HG02884 (cell line): ENCODE data around the gene EEF1A2.

ENCODE experiments used
- ATAC-seq: cut with Tn5 transposase; IDR thresholded peaks from one replicate; pipeline ENCODE4 v1.9.1; 2021; ENCODE audit warnings: mild to moderate bottlenecking, moderate library complexity; ENCODE audit not compliant: unreplicated experiment

Gene EEF1A2

DNA sequence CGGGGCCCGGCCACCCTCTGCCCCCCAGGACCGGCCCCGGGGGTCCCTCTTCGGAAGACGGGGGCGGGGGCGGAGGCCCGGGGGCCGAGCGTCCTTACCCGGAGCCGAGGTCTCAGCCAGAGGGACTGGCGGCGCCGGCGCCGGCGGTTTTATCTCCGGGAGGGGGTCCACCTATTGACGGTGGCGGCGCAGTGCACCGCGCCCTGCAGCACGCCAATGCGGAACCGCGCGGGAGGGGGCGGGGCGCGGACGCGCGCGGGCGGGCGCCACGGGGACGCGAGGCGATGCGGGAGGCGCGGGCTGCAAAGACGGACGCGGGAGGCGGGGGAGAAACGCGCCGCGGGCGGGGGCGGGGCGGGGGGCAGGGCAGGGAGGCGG is at the start of gene EEF1A2:
EEF1A2 (minus strand) TSS at position 124 of the 378 bp plus-strand sequence. CDS start 1,320 bp downstream, outside the sequence.
- no peak for ATAC-seq

DNA sequence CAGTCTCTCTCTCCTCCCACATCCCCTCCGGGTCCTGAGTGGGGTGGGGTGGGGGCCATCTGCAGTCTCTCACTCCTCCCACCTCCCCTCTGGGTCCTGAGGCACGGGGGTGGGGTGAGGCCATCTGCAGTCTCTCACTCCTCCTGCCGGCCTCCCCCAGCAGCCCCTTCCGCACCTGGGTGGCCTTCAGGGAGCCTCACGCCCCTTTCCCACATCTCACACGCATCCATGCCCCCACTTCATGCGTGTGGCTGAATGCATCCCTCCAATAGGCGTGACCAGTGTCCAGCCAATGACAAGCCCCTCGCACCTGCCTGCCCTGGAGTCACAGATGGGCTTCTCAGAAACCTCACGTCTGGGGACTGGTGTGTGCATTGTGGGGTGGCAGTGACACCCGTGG is 49.7 kb upstream of the EEF1A2 start:
- no peak for ATAC-seq

DNA sequence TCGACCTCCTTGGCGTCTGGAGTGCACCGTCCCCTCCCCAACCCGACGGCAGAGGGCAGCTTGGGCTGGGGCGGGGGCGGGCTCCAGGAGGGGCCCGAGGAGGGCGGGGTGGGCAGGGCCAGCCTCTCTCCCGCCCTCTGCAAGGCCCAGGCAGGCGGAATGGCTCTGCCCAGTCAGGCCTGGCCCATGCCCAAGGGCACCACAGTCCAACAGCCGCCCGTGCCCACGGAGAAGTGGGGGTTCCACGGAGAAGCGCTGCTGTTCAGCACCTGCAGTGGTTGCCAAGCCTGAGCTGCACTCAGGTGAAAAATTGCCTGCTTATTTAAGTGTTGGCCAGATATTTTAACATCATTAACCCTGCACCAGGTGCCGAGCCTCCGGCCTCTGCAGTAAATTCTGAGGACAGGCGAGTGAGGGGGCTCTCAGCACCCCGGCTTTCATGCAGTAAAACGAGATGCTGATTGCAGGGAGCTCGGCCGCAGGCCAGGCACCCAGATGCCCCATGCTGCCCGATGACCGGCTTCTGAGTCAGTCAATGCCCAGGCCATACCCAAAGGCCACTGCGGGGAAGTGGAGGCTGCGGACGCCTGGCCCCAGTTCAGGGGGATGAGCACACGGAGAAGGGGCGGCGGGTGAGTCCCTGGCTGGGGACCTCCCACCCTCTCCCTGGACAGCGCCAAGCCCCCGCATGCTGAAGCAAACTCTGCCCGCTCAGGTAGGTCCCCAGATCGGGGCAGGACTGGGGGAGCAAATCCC is 49.0 kb upstream of the EEF1A2 start, which contains the start of gene SRMS:
SRMS (minus strand) TSS at position 25 of the 756 bp plus-strand sequence. CDS start 286 bp downstream, outside the sequence.
- ATAC-seq = no peak

DNA sequence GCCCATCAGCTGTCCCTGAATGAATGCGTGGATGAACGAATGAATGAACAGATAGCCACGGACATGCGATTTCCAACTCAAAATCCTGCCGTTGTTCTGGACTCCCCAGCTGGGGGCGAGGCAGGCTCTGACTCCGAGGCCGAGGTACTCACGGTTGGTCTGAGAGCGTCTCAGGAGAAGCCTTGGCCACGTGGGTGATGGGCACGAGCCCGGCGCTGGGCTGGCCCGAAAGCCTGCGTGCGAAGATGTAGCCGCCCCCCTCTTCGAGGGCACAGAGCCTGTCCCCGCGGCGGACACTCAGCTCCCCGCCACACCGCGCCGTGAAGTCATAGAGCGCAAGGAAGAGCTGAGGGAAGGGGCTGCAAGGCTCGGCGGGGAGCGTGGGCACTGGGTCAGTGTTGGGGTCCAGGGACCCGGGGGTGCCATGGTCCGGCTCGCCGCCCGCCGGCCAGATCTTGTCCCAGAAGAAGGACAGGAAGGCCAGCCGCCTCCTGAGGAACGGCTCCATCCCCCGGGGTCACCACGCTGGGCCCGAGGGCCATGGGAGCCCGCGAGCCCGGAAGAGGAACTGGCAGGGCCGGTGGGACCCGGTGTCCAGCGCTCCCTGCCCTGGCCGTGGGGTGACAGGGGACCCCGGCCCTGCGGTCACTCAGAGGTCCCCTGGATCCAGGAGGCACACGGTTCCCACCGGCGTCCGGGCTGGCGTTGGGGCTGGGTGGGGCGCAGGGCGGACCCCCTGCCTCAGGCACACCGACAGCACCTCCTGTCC is 48.3 kb upstream of the EEF1A2 start:
- ATAC-seq = no peak

DNA sequence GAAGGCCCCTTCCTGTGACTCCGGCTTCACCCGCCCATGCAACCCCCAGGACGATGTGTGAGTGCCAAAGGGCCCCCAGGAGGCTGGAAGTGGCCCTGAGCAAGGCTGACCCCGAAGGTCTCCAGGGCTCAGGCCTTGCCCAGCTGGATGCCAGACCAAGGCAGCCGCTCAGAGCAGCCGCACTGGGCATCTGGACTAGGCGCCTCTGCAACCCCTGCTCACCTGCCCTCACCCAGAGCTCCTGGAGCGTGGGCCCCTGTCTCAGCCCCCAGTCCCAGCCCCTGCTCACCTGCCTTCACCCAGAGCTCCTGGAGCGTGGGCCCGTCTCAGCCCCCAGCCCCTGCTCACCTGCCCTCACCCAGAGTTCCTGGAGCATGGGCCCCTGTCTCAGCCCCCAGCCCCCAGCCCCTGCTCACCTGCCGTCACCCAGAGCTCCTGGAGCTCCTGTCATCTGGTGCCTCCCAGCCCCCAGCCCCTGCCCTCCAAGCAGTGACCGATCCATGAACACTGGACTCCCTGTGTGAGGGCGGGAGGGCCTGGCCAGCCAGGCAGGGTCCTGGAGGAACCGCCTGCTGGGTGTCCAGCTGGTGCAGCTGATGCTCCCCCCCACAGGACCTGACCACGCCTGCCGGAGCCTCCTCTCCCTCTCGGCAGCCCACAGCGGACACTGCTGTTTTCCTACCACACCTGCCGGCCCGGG is 47.5 kb upstream of the EEF1A2 start:
- ATAC-seq = no peak

DNA sequence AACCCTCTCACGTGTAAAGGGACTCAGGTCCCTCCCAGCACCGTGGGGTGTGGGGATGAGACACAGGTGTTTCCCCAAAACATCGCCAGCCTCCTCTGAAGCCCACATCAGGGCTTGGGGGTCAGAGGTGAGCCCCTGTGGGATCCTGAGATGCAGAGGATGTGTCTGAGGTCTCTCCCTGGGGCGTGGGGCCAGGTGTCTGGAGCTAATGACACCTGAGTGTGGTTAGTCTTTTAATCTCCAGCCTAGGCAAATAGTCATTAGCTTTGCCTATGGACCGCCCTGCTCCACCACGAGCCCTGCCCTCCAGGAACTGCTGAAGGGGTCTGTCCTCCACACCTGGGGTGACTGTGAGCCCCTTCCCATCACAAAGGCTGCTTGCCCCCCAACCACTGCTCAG is 46.9 kb upstream of the EEF1A2 start:
- no peak for ATAC-seq

DNA sequence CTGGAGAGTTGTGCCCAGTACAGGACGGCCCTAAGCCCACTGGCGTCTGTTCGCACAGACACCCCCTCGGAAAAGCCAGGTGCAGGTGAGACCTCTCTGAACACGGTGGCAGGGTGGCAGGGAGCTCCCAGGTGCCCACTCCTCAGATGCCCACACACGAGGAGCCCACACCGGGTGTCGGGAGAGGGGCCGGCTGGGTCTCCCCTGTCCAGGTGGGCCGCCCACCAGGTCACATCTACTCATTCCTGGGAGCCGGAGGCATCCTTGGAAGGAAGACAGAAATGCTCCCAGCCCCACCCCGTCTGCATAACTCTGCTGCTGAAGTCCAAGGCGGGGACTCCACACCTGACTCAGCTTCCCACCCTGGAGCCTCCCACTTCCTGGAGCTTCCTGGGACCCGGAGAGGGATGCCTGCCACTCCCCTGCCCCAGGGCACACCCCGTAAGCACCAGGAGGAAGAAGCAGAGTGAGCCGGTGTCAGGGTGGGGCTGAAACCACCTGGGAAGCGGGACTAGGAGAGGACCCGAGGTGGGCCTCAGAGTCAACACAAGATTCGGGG is 46.2 kb upstream of the EEF1A2 start:
- no peak for ATAC-seq

DNA sequence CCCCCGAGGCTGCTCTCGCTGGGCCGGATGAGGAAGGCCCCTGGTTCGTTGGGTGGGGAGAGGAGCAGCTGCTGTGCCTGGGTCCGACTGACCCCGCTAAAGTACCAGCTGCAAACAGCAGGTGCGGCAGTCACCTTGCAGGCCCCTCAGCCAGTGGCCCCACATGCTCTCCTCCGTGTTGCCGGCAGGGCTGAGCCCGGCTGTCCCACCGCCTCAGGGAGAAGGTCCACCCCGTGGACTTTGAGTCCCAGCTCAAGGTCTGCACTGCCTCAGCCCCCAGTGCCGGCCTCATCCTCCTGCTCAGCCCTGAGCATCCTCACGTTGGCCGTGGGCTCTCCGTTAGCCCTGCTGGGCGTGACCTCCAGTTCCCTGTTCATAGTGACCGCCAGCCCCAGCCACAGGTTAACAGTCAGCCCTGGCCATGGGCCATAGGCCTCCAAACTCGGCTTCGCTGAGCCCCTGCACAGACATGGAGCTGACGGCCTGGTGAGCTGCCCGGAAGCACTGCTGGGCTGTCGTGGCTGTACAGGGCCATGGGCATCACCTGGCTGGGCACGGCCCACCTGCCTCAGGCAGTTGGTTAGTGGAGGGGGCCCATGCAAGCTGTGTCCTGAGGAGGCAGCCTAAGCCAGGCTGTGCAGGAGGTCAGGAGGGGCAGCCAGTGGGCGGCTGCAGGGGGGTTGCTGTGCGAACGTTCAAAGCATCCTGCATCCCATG is 45.5 kb upstream of the EEF1A2 start:
- ATAC-seq = no peak

DNA sequence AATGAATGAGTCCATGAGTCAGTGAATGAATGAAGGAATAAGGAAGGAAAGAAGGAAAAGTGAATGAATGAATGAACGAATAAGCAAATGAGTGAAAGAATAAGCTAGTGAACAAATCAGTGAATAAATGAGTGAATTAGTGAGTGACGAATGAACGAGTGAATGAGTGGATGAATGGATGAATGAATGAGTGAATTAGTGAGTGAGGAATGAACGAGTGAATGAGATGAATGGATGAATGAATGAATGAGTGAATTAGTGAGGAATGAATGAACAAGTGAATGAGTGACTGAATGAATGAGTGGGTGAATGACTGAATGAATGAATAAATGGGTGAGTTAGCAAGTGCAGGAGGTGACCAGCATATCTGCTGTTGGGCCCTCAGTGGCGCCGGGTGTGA is 44.9 kb upstream of the EEF1A2 start:
- ATAC-seq = no peak

DNA sequence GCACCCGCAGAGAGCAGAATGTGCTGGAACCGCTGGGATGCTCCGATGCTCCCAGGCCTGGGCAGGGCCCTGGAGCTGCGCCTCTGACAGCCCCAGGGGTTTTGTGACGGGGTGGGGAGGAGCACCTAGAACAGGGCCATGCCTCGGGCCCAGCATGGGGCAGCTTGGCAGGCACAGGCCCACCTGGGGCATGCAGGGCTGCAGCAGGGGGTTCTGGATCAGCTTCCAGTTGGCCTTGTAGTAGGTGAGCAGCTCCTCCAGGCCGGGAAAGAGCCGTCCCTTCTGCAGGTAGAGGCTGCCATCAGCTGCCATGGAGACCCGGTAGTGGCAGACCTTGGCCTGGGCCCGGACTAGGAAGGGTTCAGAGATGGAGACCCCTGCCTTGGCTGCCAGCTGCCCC is 44.2 kb upstream of the EEF1A2 start:
- no peak for ATAC-seq

DNA sequence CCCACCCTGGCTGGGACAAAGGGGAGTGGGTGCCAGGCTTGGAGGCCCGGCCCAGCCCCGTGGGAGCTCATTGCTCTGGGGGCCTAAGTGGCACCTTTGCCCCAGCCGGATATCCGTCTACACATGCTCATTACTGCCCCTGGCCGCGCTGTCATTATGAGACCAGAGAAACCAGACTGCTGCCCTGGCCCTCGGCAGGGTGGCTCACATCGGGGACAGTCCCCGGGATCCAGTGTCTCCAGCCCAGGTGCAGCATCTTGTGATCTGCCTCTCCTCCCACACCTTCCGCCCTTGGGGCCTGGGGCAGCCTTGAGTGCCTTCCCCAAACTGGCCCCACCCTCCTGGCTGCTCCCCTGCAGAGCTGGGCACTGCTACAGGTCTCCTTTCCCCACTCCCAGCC is 43.8 kb upstream of the EEF1A2 start:
- no peak for ATAC-seq

DNA sequence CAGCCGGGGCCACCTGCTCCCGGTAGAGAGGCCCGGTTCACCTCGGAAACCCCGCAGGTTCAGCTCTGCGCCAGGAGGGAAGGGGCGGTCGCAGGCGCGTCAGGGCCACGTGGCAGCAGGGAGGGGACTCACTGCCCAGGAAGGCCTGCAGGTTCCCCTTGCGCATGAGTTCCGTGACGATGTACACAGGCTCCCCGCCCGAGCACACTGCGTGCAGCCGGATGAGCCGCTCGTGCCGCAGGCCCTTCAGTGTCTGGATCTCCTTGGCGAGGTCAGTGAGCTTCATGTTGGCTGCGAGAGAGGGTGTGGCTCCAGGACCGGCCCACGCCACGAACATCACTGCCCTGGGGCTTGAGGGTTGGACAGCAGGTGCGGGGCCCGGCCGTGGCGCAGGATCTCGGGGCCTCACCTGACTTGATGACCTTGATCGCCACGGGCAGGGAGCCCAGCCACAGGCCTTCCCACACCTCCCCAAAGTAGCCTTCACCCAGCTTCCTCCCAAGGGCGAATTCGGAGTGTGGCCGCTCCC is 43.2 kb upstream of the EEF1A2 start:
- no peak for ATAC-seq

DNA sequence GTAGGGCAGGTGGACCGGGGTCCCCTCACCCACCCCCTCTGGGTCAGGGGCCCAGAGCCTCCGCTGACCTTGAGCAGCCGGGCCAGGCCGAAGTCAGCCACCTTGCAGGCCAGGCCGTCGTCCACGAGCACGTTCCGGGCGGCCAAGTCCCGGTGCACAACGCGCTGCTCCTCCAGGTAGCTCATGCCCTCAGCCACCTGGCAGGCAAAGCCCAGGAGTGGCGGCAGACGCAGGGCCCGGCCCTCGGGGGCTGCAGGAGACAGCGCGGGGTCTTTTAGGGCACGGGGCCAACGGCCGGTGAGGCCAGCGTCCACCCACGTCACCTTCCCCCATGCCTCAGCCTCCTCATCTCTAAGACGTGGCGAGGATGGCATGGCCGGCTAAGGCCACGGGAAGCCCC is 42.5 kb upstream of the EEF1A2 start:
- no peak for ATAC-seq

DNA sequence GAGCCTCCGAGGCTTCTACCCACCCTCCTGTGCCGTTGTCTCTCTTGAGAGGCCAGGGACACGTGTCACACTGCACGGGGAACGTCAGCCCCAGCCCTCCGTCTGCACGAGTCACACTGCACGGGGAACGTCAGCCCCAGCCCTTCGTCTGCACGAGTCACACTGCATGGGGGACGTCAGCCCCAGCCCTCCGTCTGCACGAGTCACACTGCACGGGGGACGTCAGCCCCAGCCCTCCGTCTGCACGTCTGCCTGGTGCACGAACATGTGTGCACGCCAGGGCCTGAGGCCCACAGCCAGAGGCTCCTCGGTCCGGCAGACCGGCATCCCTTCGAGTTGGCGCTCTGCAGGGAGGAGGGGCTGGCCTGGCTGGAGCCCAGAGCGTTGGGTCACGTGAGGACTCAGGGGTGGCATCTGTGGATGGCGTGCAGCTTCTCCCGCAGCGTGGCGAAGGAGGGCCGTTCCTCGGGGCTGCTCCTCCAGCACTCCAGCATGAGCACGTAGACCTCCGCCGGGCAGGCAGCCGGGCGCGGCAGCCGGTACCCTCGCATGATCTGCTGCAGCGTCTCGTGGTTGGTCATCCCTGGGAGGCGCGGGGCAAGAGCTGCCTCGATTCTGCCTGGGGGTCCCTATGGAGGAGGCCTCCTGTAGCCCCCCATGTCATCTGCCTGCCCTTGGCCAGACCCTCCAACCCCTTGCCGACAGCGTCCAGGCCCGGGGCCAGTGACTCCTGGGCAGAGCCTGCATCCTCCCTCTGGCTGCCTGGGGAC is 41.7 kb upstream of the EEF1A2 start:
- ATAC-seq = no peak

DNA sequence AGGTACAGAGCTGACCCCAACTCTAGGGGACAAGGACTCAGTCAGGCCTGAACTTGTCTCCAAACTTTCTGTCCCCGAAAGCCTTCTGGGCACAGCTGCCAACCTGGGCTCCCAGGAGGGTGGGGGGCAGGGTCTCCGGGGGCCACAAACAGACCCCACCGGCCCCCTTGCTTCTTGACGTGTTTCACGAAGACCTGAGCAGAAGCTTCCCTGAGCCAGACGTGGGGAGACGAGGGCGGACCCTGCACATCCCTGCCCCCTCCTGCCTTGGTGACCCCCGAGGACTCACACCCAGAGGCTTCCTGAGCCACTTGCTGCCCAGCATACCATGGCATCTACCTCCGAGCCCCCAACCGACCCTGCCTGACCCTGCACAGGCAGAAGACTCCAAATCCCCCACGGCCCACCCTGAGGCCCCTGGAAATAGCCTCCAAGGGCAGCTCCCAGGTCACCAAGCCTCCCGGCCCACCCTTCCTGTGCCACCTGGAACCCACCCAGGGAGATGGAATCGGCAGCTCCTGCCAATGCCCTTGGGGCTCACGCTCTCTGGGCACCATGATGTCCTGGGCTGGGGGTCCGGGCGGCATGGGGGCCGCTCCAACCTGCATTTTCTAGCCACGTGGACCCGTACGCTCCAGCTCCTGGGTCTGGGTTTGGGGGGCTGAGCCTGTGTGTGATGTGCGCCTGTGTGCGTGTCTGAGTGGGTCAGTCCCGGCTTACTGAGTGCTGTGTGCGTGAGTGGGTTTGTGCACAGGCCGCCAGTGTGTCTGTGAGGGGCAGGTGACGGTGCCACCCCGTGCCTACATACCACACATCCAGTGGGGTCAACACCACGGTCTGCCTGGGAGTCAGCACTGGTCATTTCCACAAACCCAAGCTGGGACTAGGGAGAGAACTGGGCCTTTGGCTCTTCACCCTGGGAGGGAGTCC is 40.8 kb upstream of the EEF1A2 start:
- no peak for ATAC-seq

DNA sequence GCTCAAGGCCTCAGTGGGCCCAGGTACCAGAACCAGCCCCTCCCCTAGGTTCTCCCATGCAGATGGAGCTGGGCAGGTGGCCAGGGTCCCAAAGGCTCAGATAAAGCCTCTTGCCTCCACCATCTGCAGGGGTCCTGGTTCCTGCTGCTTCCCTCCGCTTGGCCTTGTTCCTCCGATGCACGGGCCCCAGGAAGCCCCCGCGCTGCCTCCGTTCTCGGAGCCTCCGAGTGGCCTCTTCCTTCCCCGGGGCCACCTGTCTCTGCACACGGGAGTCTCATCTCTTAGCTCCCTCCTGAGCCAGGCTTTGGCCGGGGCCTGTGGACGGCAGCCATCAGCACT is 40.2 kb upstream of the EEF1A2 start:
- ATAC-seq = no peak

DNA sequence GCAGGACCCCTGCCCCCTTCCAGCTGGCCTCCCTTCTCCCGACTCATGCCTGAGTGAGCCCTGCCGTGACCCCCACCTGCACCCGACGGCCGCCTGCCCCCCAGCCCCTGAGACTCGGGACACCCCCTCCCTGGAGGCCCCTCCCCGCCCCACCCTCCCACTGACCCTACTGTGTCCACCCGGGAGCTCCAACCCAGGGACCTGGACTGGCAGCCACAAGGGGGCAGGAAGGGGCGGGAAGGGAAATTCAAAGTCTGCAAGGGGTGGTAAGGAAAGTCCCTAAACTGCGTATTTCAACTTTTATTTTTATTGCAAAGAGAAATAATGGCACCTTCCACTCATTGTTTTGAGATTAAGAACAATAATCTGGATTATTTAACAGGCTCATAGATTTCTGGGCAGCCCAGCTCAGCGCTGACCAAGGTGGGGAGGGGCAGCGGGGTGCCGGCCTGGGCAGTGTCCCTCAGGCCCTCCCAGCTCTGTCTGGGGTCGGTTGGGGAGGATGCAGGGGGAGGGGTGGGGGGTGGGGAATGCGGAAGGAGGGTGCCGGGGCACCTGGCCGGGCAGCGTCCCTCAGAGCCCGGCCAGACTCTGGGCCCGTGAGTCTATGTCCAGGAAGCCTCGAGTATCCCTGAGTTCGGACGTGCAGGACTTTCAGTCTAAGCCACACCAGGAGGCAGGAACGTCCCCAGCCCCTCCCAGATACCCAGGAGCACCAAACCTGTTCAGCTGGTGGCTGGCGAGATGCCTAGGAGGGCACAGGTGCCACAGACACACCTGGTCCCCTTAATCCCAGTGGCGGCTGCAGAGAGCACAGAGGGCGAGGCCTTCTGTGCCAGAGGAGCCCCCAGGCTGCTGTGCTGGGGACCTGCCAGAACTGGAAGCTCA is 39.6 kb upstream of the EEF1A2 start:
- ATAC-seq = no peak
